ENCODE data around the gene IFT57.

DNA sequence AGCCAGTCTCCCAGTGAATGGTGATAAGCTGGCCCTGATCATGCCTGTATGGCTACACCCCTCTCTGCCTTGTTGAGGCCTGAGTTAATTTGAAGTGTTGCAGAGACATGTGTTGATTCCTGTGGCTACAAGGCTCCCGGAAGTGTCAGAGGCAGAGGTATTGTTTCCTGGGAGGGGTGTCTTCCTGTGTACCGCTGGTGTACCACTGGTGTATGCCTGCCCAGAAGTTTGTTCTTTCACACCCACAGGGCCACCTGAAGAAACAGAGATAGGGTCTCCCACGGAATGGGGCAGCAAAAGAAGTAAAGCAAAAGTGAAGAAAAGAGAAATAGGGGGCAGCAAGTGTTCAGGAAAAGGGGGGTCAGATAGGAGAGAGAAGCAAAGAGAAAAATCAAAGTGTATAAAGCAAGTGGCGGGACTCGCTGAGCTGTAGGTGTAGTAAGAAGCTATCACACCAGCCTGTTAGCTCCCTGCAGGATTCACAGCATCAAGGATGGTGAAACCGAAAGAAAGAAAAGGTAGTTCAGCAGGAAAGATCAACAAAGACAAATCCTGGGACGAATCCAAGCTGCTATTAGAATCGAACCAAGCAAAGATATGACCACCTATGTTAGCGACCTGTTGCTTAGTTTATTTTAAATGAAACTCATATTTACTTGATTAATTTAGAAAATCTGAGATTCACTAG lies 94.8 kb downstream of the IFT57 start:
- no peak for TF ChIP-seq CTCF (IDR thresholded peaks at IDR 0.05; ENCODE audit: insufficient read depth, low read length, poor library complexity, severe bottlenecking)
- TF ChIP-seq EZH2phosphoT487 (conservative IDR thresholded peaks at IDR 0.05; ENCODE audit: low read length), result no peak

All from SU-DHL-6 (cell line).